ENCODE measurements around the gene ATP5F1A. TPM values are rescaled to one million over a fixed set of nuclear protein-coding genes. Genes with fewer than 3 reads are reported as not detected.

ATP5F1A gene
- total and polyA plus RNA-seq, 4 donors: 189 to 335 (median 207) TPM

GRCh38 chr18:46046688-46047087, 51.4 kb downstream of the ATP5F1A start:
- intact Hi-C loops (cut with DNase I): no loop called here
- WGBS, 2 donors: 93 to 94% methylated on average over 2 of the region's 2 CpGs
- DNase-seq (no peak), ATAC-seq (ENCODE audit: low FRiP score) (no peak)
- Histone ChIP-seq H3K36me3 (ENCODE audit: control insufficient read depth in 1 of 2, insufficient read depth in 2 of 2, low read length in 1 of 2) (no peaks in the 10 kb centered on the region), H3K27ac (ENCODE audit: low read depth in 1 of 2, low read length in 2 of 2) (no peak overlapping the region), H3K4me3 (ENCODE audit: low read length in 2 of 2) (no peak overlapping the region), H3K27me3 (ENCODE audit: control insufficient read depth in 1 of 2, insufficient read depth in 2 of 2, low read length in 1 of 2) (no peaks in the 10 kb centered on the region), H3K4me1 (ENCODE audit: control insufficient read depth in 1 of 2, insufficient read depth in 2 of 2, low read length in 2 of 2) (no peaks in the 10 kb centered on the region), H3K9me3 (ENCODE audit: control insufficient read depth, low read length) (no peaks in the 10 kb centered on the region)

GRCh38 chr18:46046126-46046525, 52.0 kb downstream of the ATP5F1A start:
- WGBS, 2 donors: 87 to 90% methylated on average over 6 of the region's 6 CpGs

GRCh38 chr18:46042571-46043123, 55.4 kb downstream of the ATP5F1A start:
- peaks cover 0 to 1% of the 10 kb centered on the region in 2 donors for H3K36me3 ChIP-seq (ENCODE audit: control insufficient read depth in 1 of 2, insufficient read depth in 2 of 2, low read length in 1 of 2)
- H3K9me3 ChIP-seq (ENCODE audit: control insufficient read depth, low read length): no peaks in the 10 kb centered on the region
- H3K27ac ChIP-seq (ENCODE audit: low read depth in 1 of 2, low read length in 2 of 2): no peak overlapping the region
- H3K27me3 ChIP-seq (ENCODE audit: control insufficient read depth in 1 of 2, insufficient read depth in 2 of 2, low read length in 1 of 2): no peaks in the 10 kb centered on the region
- H3K4me3 ChIP-seq (ENCODE audit: low read length in 2 of 2): no peak overlapping the region
- DNase-seq (no peak), ATAC-seq (ENCODE audit: low FRiP score) (no peak)
- intact Hi-C loops (cut with DNase I): no loop called here
- no peaks in the 10 kb centered on the region for H3K4me1 ChIP-seq (ENCODE audit: control insufficient read depth in 1 of 2, insufficient read depth in 2 of 2, low read length in 2 of 2)
- WGBS, 2 donors: 52 to 67% methylated on average over 3 of the region's 3 CpGs

More at GRCh38 chr18:46046126-46046525, 52.0 kb downstream of the ATP5F1A start:
- DNase-seq (no peak), ATAC-seq (ENCODE audit: low FRiP score) (no peak)
- Histone ChIP-seq H3K4me3 (ENCODE audit: low read length in 2 of 2) (no peak overlapping the region), H3K27ac (ENCODE audit: low read depth in 1 of 2, low read length in 2 of 2) (no peak overlapping the region), H3K36me3 (ENCODE audit: control insufficient read depth in 1 of 2, insufficient read depth in 2 of 2, low read length in 1 of 2) (no peaks in the 10 kb centered on the region), H3K4me1 (ENCODE audit: control insufficient read depth in 1 of 2, insufficient read depth in 2 of 2, low read length in 2 of 2) (no peaks in the 10 kb centered on the region), H3K9me3 (ENCODE audit: control insufficient read depth, low read length) (no peaks in the 10 kb centered on the region), H3K27me3 (ENCODE audit: control insufficient read depth in 1 of 2, insufficient read depth in 2 of 2, low read length in 1 of 2) (no peaks in the 10 kb centered on the region)
- intact Hi-C loops (cut with DNase I): no loop called here

- ATAC-seq (ENCODE audit: low FRiP score): no peak
- intact Hi-C loops (cut with DNase I): no loop called here
- no peak overlapping the region for H3K4me3 ChIP-seq (ENCODE audit: low read length in 2 of 2)
Observed at GRCh38 chr18:46040747-46041104, 57.4 kb downstream of the ATP5F1A start.

GRCh38 chr18:46040033-46040746, 57.9 kb downstream of the ATP5F1A start:
- no peaks in the 10 kb centered on the region for H3K27me3 ChIP-seq (ENCODE audit: control insufficient read depth in 1 of 2, insufficient read depth in 2 of 2, low read length in 1 of 2)
- no peak overlapping the region for H3K27ac ChIP-seq (ENCODE audit: low read depth in 1 of 2, low read length in 2 of 2)
- ATAC-seq (ENCODE audit: low FRiP score) (no peak), DNase-seq (no peak)
- 75 to 76% methylated on average over 5 of the region's 5 CpGs for WGBS, 2 donors
- H3K4me1 ChIP-seq (ENCODE audit: control insufficient read depth in 1 of 2, insufficient read depth in 2 of 2, low read length in 2 of 2): no peaks in the 10 kb centered on the region
- H3K4me3 ChIP-seq (ENCODE audit: low read length in 2 of 2): no peak overlapping the region
- H3K36me3 ChIP-seq (ENCODE audit: control insufficient read depth in 1 of 2, insufficient read depth in 2 of 2, low read length in 1 of 2): peaks cover 0 to 1% of the 10 kb centered on the region in 2 donors
- no peaks in the 10 kb centered on the region for H3K9me3 ChIP-seq (ENCODE audit: control insufficient read depth, low read length)
- intact Hi-C loops (cut with DNase I): no loop called here

More at GRCh38 chr18:46040747-46041104, 57.4 kb downstream of the ATP5F1A start:
- H3K27me3 ChIP-seq (ENCODE audit: control insufficient read depth in 1 of 2, insufficient read depth in 2 of 2, low read length in 1 of 2): no peaks in the 10 kb centered on the region
- H3K9me3 ChIP-seq (ENCODE audit: control insufficient read depth, low read length): no peaks in the 10 kb centered on the region
- H3K27ac ChIP-seq (ENCODE audit: low read depth in 1 of 2, low read length in 2 of 2): no peak overlapping the region
- 79 to 80% methylated on average over 5 of the region's 5 CpGs for WGBS, 2 donors
- no peak for DNase-seq
- peaks cover 0 to 1% of the 10 kb centered on the region in 2 donors for H3K36me3 ChIP-seq (ENCODE audit: control insufficient read depth in 1 of 2, insufficient read depth in 2 of 2, low read length in 1 of 2)
- H3K4me1 ChIP-seq (ENCODE audit: control insufficient read depth in 1 of 2, insufficient read depth in 2 of 2, low read length in 2 of 2): no peaks in the 10 kb centered on the region

GRCh38 chr18:46037512-46038305, 60.4 kb downstream of the ATP5F1A start:
- WGBS, 2 donors: 79% methylated on average over 9 of the region's 9 CpGs
- no peak for DNase-seq
- intact Hi-C loops (cut with DNase I): no loop called here
- Histone ChIP-seq H3K4me3 (ENCODE audit: low read length in 2 of 2) (no peak overlapping the region), H3K9me3 (ENCODE audit: control insufficient read depth, low read length) (no peaks in the 10 kb centered on the region), H3K4me1 (ENCODE audit: control insufficient read depth in 1 of 2, insufficient read depth in 2 of 2, low read length in 2 of 2) (no peaks in the 10 kb centered on the region), H3K27me3 (ENCODE audit: control insufficient read depth in 1 of 2, insufficient read depth in 2 of 2, low read length in 1 of 2) (no peaks in the 10 kb centered on the region), H3K36me3 (ENCODE audit: control insufficient read depth in 1 of 2, insufficient read depth in 2 of 2, low read length in 1 of 2) (peaks cover 0 to 1% of the 10 kb centered on the region in 2 donors), H3K27ac (ENCODE audit: low read depth in 1 of 2, low read length in 2 of 2) (no peak overlapping the region)
- ATAC-seq (ENCODE audit: low FRiP score): no peak

- H3K27me3 ChIP-seq (ENCODE audit: control insufficient read depth in 1 of 2, insufficient read depth in 2 of 2, low read length in 1 of 2): no peaks in the 10 kb centered on the region
- DNase-seq (no peak), ATAC-seq (ENCODE audit: low FRiP score) (no peak)
- H3K27ac ChIP-seq (ENCODE audit: low read depth in 1 of 2, low read length in 2 of 2): no peak overlapping the region
- WGBS, 2 donors: 95 to 98% methylated on average over 2 of the region's 2 CpGs
- H3K9me3 ChIP-seq (ENCODE audit: control insufficient read depth, low read length): no peaks in the 10 kb centered on the region
- H3K4me3 ChIP-seq (ENCODE audit: low read length in 2 of 2): no peak overlapping the region
- peaks cover 0 to 1% of the 10 kb centered on the region in 2 donors for H3K36me3 ChIP-seq (ENCODE audit: control insufficient read depth in 1 of 2, insufficient read depth in 2 of 2, low read length in 1 of 2)
- intact Hi-C loops (cut with DNase I): no loop called here
- no peaks in the 10 kb centered on the region for H3K4me1 ChIP-seq (ENCODE audit: control insufficient read depth in 1 of 2, insufficient read depth in 2 of 2, low read length in 2 of 2)
Observed at GRCh38 chr18:46035696-46036680, 62.1 kb downstream of the ATP5F1A start.

GRCh38 chr18:46034230-46034629, 63.9 kb downstream of the ATP5F1A start:
- no peak overlapping the region for H3K4me3 ChIP-seq (ENCODE audit: low read length in 2 of 2)
- H3K27me3 ChIP-seq (ENCODE audit: control insufficient read depth in 1 of 2, insufficient read depth in 2 of 2, low read length in 1 of 2): no peaks in the 10 kb centered on the region
- ATAC-seq (ENCODE audit: low FRiP score): no peak
- 58 to 67% methylated on average over 1 of the region's 1 CpG for WGBS, 2 donors
- intact Hi-C loops (cut with DNase I): no loop called here
- no peak for DNase-seq
- H3K36me3 ChIP-seq (ENCODE audit: control insufficient read depth in 1 of 2, insufficient read depth in 2 of 2, low read length in 1 of 2): no peaks in the 10 kb centered on the region
- no peaks in the 10 kb centered on the region for H3K4me1 ChIP-seq (ENCODE audit: control insufficient read depth in 1 of 2, insufficient read depth in 2 of 2, low read length in 2 of 2)
- no peaks in the 10 kb centered on the region for H3K9me3 ChIP-seq (ENCODE audit: control insufficient read depth, low read length)
- H3K27ac ChIP-seq (ENCODE audit: low read depth in 1 of 2, low read length in 2 of 2): no peak overlapping the region
